CD4-positive, alpha-beta T cell treated with Interleukin-10 for 1 hour (primary cell): ENCODE results near the gene PSME4.

Experiments used
- DNase-seq: peaks from one replicate; pipeline ENCODE4 v3.0.0-alpha.2; 2020

PSME4 gene

DNA sequence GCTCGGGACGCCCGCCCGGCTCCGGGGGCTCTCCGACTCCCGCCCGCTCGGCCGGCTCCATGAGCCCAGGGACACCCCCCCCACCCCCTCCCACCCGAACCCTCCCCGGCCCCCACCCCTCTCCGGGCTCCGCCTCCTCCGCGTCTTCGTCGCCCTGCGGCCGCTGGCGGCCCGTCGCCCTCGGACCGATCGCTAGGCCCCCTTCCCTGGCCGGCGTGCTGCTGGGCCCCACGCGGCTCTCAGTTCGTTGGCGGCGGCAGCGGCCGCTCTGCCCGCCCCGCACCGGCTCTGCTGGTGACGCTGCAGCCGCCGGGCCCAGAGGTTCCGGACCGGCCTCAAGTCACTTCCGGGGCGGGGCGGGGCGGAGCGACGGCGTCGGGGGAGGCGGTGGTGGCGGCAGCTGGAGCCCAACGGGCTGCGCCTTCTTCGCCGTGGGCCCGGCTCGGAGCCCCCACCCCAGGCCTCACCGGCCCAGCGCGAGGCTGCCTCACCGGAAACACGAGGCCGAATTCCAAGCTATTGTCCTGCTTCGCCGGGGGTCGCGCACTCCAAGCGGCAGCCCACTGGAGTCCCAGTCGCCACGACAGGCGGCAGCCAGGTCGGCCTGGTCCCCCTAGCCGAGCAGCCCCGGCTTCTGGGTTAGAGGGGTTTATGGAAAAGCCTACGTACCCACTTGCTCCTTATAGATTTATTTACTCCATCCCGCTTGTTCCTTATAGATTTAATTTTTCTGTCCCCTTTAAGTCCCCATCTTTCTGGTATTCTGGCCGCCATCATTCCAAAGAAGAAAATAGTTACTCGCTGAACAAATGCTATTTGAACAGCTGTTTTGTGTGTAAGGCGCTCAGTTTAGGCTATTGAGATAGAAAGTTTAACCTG, at the start of gene PSME4:
PSME4 (minus strand) TSS at position 270 of the 879 bp plus-strand sequence; CDS start at position 61, 209 bp downstream.
- DNase-seq: peak; percentile 93

GRCh38 chr2:54015798-54016699, 45.3 kb upstream of the PSME4 start:
- no peak for DNase-seq

DNA sequence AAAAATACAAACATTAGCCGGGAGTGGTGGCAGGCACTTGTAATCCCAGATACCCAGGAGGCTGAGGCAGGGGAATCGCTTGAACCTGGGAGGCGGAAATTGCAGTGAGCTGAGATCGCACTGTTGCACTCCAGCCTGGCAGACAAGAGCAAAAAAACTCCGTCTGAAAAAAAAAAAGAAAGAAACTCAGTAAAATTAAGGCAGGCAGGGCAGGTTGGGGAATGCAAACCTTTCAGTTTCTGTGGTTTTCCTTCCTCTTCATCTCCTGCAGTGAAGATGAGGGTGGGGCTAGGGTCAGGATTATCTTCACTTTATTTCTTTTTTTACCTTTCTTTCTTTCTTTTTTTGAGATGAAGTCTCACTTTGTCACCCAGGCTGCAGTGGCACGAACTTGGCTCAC, 43.2 kb upstream of the PSME4 start:
- peak; percentile 15 for DNase-seq

- DNase-seq: no peak
Observed at GRCh38 chr2:54012538-54013141, 41.8 kb upstream of the PSME4 start.

DNA sequence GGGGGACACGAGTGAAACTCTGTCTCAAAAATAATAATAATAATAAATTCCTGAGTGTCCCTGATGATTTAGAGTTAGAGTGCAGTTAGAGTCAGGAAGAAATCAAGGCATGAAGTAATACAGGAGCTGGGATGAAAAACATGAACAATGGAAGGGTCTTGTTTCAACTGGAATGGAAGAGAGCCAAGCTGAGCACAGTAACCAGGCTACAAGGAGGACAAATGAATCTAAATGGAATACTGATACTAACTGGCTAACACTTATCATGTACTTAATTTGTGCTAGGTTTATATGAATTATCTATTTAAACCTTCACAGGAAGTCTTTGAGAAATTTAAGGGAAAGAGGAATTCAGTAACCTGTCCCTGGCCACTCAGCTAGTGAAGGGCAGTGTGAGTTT, 38.8 kb upstream of the PSME4 start:
- DNase-seq: no peak

- DNase-seq: no peak
Observed at GRCh38 chr2:54008439-54008838, 37.6 kb upstream of the PSME4 start.

- DNase-seq: no peak
Observed at GRCh38 chr2:54000524-54000923, 29.7 kb upstream of the PSME4 start.

- DNase-seq: no peak
Observed at GRCh38 chr2:54000122-54000521, 29.3 kb upstream of the PSME4 start.

DNA sequence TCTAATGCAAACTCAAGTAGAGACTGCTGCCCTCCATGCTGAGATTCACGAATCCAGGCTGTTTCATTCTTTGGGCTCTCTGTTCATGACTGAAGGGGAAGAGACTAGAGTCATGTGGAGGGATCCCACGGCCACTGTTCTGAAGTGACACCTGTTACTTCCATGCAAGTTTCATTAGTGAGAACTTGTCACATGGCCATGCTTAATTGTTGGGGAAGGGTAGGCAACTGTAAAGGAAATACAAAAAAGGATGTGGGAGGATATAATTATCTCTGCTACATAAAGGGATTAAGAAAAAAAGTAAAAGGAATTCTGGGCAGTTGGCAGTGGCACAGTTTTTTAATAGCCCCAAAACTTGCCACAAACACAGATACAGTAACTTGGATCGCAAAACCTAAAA, 28.0 kb upstream of the PSME4 start:
- DNase-seq: no peak

- DNase-seq: peak; percentile 74
Observed at GRCh38 chr2:53994818-53995808, 24.3 kb upstream of the PSME4 start.

DNA sequence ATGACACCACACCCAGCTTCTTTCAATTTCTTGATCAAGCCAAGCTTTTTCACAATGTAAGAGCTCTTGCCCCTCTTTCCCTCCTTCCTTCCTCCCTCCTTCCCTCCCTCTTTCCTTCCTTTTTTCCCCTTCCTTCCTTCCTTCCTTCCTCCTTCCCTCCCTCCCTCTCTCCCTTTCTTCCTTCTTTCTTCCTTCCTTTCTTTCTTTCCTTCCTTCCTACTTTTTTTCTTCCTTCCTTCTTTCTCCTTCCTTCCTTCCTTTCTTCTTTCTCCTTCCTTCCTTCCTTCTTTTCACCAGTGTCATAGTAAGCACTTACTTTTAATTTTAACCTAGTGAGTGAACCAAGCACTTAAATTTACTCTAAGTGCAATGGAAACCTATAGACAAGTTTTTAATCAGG, 21.2 kb upstream of the PSME4 start:
- DNase-seq: no peak

DNA sequence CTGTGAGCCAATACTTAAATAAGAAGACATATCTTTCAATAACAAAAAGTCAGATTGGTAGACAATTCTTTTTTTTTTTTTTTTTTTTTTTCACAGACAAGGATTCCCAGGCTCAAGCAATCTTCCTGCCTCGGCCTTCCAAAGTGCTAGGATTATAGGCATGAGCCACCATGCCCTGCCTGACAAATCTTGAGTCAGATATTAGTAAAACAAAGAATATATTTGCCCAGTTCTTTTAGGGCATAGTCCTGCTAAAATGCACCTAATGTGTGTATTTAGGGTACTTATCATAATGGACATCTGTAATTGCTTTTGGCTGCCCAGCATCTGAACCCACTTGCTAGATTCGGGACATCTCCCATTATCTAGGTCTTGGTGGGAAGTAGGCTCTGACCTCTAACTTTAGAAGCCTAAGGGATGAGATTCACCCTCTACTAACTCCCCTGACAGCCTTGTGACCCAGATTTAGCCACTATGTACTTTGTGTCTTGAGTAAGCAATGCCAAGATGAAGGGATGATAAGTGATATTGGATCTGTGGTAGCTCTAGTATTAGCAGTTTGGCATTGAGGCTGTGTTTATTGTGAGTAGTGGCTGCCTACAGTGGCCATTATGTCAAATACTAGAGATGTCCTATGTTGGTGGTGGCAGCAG, 18.5 kb upstream of the PSME4 start:
- no peak for DNase-seq

GRCh38 chr2:53987336-53987921, 16.6 kb upstream of the PSME4 start:
- DNase-seq: no peak

DNA sequence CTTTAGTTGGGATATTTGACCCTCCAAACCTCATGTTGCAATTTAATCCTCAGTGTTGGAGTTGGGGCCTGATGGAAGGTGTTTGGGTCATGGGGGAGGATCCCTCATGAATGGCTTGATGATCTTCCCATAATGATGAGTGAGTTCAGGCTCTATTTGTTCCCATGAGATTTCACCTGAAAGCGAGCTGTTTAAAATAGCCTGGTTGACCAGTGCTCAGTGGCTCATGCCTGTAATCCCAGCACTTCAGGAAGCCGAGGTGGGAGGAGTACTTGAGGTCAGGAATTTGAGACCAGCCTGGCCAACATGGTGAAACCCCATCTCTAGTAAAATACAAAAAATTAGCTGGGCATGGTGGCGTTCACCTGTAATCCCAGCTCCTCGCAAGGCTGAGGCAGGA, 14.9 kb upstream of the PSME4 start:
- no peak for DNase-seq

- DNase-seq: peak; percentile 33
Observed at GRCh38 chr2:53969968-53970723, 647 bp downstream of the PSME4 start.

GRCh38 chr2:53969285-53969967, 1.4 kb downstream of the PSME4 start:
- DNase-seq: peak; percentile 32

- no peak for DNase-seq
Observed at GRCh38 chr2:53964987-53965687, 5.7 kb downstream of the PSME4 start.

DNA sequence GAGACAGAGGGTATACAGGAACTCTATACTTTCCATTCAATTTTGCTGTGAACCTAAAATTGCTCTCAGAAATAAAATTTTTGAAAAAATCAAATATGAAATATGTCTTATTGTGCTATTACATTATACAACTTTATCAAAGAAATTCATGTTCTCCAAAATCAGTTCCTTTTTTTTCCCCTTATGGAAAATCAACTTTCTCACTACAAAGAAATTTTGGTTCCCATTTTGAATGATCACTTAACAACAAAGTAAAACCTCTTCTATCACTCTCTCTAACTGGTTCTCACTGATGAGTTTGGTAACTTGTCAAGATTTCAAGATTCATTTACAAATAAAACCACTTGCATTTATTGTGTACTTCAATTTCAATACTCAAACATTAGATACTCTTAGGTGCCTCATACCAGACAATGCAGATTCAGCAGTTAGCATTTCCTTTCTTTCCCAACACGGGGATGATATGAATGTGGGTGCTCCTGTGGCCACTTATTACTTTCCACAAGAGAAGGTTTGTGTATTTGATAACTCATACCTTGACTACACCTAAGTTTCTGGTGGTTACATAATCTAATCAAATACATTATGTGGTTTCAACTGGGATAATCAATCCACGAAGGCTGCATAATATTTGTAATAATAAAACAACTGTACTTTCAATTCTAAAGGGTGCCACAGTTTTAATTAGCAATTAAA, 6.4 kb downstream of the PSME4 start:
- no peak for DNase-seq
